Nephron progenitor cell (in vitro differentiated cells): ENCODE results near the gene MMP15.
"Not testable (repeated sequence)": the region's sequence is repeated elsewhere in the genome, so short reads cannot be mapped to it uniquely, and the experiment has no call there.

Experiments used
- DNase-seq: peaks from one replicate; pipeline ENCODE4 v3.0.0; 2021
- H3K27ac Mint-ChIP-seq: 2 replicates; pipeline ENCODE4 v1.8.0; 2021; ENCODE audit warnings: mild to moderate bottlenecking, moderate library complexity, mixed read lengths
- H3K27me3 Mint-ChIP-seq: 2 replicates; pipeline ENCODE4 v1.8.0; 2021; ENCODE audit warnings: mild to moderate bottlenecking, low read depth, mixed read lengths; ENCODE audit not compliant: poor library complexity
- H3K36me3 Mint-ChIP-seq: 2 replicates; pipeline ENCODE4 v1.8.0; 2021; ENCODE audit warnings: low read depth, mixed read lengths
- H3K4me1 Mint-ChIP-seq: 2 replicates; pipeline ENCODE4 v1.8.0; 2021; ENCODE audit warnings: mixed read lengths
- H3K4me3 Mint-ChIP-seq: 2 replicates; pipeline ENCODE4 v1.8.0; 2021; ENCODE audit warnings: mild to moderate bottlenecking, moderate library complexity, mixed read lengths
- H3K9me3 Mint-ChIP-seq: 2 replicates; pipeline ENCODE4 v1.8.0; 2021; ENCODE audit warnings: mild to moderate bottlenecking, moderate library complexity, mixed read lengths
- TF ChIP-seq, protein P1 (sequence below): fragments of 200-600 bp; sonication (generic); IDR thresholded peaks from 2 replicates; pipeline ENCODE4 v1.5.0; 2021; ENCODE audit warnings: antibody characterized with exemption

The MMP15 gene

DNA sequence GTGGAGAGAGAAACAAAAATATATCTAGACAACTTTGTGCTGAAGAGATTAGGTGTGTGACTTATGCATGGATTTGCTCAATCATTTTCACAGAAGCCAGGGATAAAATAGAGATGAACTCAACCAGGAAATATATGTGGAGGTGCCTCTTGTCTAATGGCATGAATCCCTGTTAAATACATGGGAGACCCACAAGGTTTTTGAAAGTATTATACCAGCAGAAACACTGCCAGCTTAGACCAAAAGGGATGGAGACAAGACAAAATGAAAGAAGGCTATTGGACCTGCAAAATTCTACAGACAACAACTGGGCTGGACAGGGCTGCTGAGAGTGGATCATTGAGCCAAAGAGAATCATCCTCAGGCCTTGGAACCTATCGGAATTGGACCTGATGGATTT is 51.0 kb downstream of the MMP15 start:
- H3K4me3 Mint-ChIP-seq, result no peak overlapping the region
- peaks cover 8% of the 10 kb centered on the region for H3K27me3 Mint-ChIP-seq
- H3K36me3 Mint-ChIP-seq, result peaks cover 4% of the 10 kb centered on the region
- TF ChIP-seq, protein P1, sequence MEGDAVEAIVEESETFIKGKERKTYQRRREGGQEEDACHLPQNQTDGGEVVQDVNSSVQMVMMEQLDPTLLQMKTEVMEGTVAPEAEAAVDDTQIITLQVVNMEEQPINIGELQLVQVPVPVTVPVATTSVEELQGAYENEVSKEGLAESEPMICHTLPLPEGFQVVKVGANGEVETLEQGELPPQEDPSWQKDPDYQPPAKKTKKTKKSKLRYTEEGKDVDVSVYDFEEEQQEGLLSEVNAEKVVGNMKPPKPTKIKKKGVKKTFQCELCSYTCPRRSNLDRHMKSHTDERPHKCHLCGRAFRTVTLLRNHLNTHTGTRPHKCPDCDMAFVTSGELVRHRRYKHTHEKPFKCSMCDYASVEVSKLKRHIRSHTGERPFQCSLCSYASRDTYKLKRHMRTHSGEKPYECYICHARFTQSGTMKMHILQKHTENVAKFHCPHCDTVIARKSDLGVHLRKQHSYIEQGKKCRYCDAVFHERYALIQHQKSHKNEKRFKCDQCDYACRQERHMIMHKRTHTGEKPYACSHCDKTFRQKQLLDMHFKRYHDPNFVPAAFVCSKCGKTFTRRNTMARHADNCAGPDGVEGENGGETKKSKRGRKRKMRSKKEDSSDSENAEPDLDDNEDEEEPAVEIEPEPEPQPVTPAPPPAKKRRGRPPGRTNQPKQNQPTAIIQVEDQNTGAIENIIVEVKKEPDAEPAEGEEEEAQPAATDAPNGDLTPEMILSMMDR, result no peak
- H3K9me3 Mint-ChIP-seq, result peaks cover 41% of the 10 kb centered on the region
- no peak overlapping the region for H3K27ac Mint-ChIP-seq
- DNase-seq, result no peak
- H3K4me1 Mint-ChIP-seq, result no peaks in the 10 kb centered on the region

DNA sequence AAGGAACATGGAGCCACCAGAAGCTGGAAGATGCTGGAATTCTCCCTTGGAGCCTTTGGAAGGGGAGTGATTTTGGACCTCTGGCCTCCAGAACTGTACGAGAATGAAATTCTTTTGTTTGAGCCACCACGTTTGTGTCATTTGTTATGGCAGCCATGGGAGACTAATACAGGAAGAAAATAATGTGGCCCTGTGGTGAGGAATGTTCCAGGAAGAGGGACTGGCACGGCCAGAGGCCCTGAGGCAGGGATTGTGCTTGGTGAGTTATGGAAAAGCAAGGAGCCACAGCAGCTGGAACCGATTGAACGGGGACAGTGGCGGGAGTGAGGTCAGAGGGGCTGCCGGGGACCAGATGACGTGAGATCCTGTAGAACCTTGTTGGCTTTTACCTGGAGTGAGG is 52.2 kb downstream of the MMP15 start:
- peaks cover 35% of the 10 kb centered on the region for H3K9me3 Mint-ChIP-seq
- DNase-seq, result no peak

DNA sequence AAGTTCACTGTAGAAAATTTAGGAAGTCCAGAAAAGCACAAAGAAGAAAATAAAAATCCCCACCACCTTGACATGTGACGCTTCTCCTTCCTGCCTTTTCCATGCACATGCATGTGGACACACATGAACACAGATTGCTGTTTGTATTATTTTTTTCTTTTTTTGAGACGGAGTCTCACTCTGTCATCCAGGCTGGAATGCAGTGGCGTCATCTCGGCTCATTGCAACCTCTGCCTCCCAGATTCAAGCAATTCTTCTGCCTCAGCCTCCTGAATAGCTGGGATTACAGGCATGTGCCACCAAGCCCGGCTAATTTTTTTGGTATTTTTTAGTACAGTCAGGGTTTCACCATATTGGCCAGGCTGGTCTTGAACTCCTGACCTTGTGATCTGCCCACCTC is 55.1 kb downstream of the MMP15 start:
- H3K9me3 Mint-ChIP-seq, result peaks cover 26% of the 10 kb centered on the region
- not testable (repeated sequence) for DNase-seq, H3K36me3 Mint-ChIP-seq, H3K4me1 Mint-ChIP-seq, H3K27ac Mint-ChIP-seq, H3K4me3 Mint-ChIP-seq
- H3K27me3 Mint-ChIP-seq, result peaks cover 11% of the 10 kb centered on the region

More for the DNA sequence above, 52.2 kb downstream of the MMP15 start:
- TF ChIP-seq, protein P1, result no peak
- Mint-ChIP-seq H3K27ac (no peak overlapping the region), H3K27me3 (peaks cover 11% of the 10 kb centered on the region), H3K36me3 (peaks cover 4% of the 10 kb centered on the region), H3K4me3 (no peak overlapping the region), H3K4me1 (no peaks in the 10 kb centered on the region)

DNA sequence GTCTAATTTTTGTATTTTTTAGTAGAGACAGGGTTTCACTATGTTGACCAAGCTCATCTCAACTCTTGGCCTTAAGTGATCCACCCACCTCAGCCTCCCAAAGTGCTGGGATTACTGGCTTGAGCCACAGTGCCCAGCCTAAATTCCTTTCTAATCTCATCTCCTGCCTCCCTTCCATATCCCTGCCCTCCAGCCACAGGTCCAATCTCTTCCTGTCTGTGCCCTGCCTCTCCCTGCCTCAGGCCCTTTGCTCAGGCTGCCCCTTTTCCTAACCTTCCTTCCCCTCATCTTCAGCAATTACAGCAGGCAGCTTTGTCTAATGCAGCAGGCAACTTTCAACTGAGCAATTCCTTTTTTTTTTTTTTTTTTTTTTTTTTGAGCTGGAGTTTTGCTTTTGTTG is 56.8 kb downstream of the MMP15 start:
- TF ChIP-seq, protein P1, result no peak
- Mint-ChIP-seq H3K27ac (no peak overlapping the region), H3K27me3 (peaks cover 11% of the 10 kb centered on the region), H3K9me3 (peaks cover 10% of the 10 kb centered on the region), H3K4me1 (peaks cover 4% of the 10 kb centered on the region), H3K36me3 (no peaks in the 10 kb centered on the region), H3K4me3 (no peak overlapping the region)
- no peak for DNase-seq

DNA sequence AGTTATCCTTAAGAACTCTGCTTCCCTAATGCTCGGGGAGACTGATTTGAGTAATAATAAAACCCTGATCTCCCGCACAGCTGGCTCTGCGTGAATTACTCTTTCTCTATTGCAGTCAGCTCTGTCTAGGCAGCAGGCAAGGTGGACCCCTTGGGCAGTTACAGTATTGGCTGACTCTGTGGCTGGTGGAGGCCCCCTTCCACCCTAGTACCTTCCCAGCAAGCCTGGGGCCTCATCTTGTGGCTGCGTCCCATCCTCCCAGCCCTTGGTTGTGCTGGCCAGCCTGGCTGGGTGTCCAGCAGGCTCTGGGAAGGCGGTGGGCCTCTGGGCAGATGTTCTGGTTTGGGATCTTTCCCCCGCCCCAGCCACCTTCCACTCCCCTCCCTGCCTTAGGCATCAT is 59.1 kb downstream of the MMP15 start:
- peaks cover 7% of the 10 kb centered on the region for H3K27me3 Mint-ChIP-seq
- H3K4me1 Mint-ChIP-seq, result peaks cover 7% of the 10 kb centered on the region
- no peak overlapping the region for H3K27ac Mint-ChIP-seq
- H3K4me3 Mint-ChIP-seq, result no peak overlapping the region
- H3K9me3 Mint-ChIP-seq, result no peaks in the 10 kb centered on the region
- TF ChIP-seq, protein P1, result no peak
- no peaks in the 10 kb centered on the region for H3K36me3 Mint-ChIP-seq
- DNase-seq, result no peak

DNA sequence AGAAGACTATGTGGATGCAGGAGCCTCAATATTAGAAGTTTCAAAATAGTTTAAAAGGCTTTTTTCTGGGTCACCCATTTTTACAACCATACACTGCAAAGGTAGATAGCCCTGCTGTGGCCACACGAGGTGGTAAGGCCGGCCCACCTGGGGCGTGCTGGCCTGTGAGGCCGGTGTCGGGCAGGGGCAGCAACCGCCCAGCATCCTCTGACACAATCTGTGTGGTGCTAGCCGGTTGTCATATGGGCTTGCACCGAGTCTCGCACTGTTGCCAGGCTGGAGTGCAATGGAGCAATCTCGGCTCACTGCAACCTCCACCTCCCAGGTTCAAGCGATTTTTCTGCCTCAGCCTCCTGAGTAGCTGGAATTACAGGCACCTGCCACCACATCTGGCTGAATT is 59.6 kb downstream of the MMP15 start:
- H3K4me3 Mint-ChIP-seq, result no peak overlapping the region
- no peak overlapping the region for H3K27ac Mint-ChIP-seq

More for the DNA sequence above, 59.6 kb downstream of the MMP15 start:
- no peaks in the 10 kb centered on the region for H3K9me3 Mint-ChIP-seq
- peaks cover 7% of the 10 kb centered on the region for H3K4me1 Mint-ChIP-seq
- H3K36me3 Mint-ChIP-seq, result no peaks in the 10 kb centered on the region
- no peak for DNase-seq
- peaks cover 7% of the 10 kb centered on the region for H3K27me3 Mint-ChIP-seq
- TF ChIP-seq, protein P1, result no peak
